Omental fat pad (tissue), 4 donors: ENCODE results near the gene TNFSF15. TPM values are rescaled to one million over a fixed set of nuclear protein-coding genes. Genes with fewer than 3 reads are reported as not detected.

Experiments
- ATAC-seq: fragments of 150-250 bp; one replicate; pipeline ENCODE4 v1.9.1; 2016; ENCODE audit warnings: mild to moderate bottlenecking, moderate library complexity; ENCODE audit not compliant: low FRiP score
- DNase-seq: peaks from one replicate; pipeline ENCODE4 v3.0.0-alpha.2; 2019; ENCODE audit warnings: low spot score
- CTCF ChIP-seq, 3 donors: fragments of 450-650 bp; IDR thresholded peaks; one replicate each; pipeline ENCODE4 v1.5.1; 2016 to 2017; ENCODE audit warnings: antibody characterized with exemption in 3 of 3, mild to moderate bottlenecking in 3 of 3, moderate library complexity in 2 of 3
- total RNA-seq, 4 donors: library from RNA; depleted of rRNA; stranded (reverse); fragments of >200 nt; gene quantifications; one replicate each; pipeline ENCODE4 v1.1.0, GENCODE V29; 2016

TNFSF15 gene
- total RNA-seq, 4 donors from 2014 or later, result 0.36 to 2.4 (median 0.50) TPM; not detected in 1

DNA sequence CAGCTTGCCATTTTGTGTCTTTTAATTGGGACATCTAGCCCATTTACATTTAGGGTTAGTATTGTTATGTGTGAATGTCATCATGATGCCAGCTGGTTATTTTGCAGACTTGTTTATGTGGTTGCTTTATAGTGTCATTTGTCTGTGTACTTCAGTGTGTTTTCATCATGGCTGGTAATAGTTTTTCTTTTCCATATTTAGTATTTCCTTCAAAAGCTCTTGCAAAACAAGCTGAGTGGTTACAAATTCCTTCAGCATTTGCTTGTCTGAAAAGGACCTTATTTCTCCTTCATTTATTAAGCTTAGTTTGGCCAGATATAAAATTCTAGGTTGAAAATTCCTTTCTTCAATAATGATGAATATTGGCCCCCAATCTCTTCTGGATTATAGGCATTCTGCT is 28.5 kb upstream of the TNFSF15 start:
- no peak for TF ChIP-seq CTCF (IDR thresholded peaks at IDR 0.05)
- DNase-seq (no peak), ATAC-seq (no peak)

DNA sequence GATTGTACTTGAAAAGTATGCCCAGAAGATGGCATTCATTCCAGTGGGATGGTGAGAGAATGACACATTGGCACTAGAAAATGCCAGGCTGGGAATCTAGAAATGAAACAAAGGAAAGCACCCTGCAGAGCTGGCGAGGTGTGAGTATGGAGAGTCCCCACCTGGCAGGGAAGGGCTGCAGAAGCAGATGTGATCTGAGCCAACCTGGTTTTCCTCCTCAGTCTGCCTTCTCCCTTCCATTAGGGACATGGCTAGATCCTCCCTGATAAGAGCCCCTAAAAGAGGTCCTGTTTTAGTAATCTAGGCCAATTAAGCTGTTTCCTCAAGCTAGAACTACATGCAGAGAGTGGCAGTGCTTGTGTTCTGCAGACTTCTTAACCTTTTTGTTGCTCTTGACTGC is 24.7 kb upstream of the TNFSF15 start:
- no peak for TF ChIP-seq CTCF (IDR thresholded peaks at IDR 0.05)
- ATAC-seq, result no peak
- DNase-seq, result no peak

DNA sequence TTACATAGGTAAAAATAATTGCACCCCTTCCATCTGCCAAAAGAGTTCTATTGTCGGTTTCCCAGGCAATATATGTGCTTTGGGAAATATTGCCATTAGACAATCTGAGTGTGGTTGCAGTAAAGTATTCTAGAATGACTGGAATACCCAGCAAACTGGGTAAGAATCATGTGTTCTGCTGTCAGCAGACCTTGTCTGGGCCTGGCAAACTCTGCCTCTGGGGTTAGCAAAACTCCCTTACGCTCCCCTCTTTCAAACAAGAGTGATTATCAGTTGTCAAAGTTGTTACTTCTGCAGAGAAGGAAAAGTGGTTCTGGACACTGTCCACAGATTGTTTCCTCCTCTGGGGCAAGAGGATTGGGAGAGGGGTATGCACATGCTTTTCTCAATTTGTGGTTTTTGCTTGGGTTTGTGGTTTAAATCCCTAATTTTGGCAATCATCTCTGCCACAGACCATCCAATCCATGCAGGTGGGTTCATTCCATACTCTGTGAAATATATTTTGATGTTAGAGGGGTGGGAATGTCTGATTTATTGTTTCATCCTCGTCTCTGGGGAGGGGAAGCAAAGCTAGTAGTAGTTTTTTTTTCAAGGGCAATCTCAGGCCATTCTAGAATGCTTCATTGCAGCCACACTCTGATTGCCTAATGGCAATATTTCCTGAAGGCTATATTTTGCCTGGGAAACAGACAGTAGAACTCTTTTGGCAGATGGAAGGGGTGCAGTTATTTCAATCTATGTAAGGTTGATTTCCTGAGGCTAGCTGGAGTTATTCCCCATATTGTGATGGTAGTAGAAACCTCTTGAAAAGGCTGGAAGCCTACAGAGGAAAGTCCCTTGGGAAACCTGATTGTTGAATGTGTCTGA is 24.0 kb upstream of the TNFSF15 start:
- ATAC-seq (no peak), DNase-seq (no peak)
- no peak for TF ChIP-seq CTCF (IDR thresholded peaks at IDR 0.05)

GRCh38 chr9:114828303-114828650 is 22.4 kb upstream of the TNFSF15 start:
- ATAC-seq, result no peak
- no peak for TF ChIP-seq CTCF (IDR thresholded peaks at IDR 0.05)
- no peak for DNase-seq

GRCh38 chr9:114827641-114828302 is 21.9 kb upstream of the TNFSF15 start:
- TF ChIP-seq CTCF (IDR thresholded peaks at IDR 0.05), result no peak

GRCh38 chr9:114826431-114826830 is 20.6 kb upstream of the TNFSF15 start:
- ATAC-seq (no peak), DNase-seq (no peak)
- TF ChIP-seq CTCF (IDR thresholded peaks at IDR 0.05), result no peak

More at GRCh38 chr9:114827641-114828302, 21.9 kb upstream of the TNFSF15 start:
- ATAC-seq (no peak), DNase-seq (no peak)
